ENCODE data around the gene ZNF584.
"Not testable (repeated sequence)": the region's sequence is repeated elsewhere in the genome, so short reads cannot be mapped to it uniquely, and the experiment has no call there.

The ZNF584 gene

DNA sequence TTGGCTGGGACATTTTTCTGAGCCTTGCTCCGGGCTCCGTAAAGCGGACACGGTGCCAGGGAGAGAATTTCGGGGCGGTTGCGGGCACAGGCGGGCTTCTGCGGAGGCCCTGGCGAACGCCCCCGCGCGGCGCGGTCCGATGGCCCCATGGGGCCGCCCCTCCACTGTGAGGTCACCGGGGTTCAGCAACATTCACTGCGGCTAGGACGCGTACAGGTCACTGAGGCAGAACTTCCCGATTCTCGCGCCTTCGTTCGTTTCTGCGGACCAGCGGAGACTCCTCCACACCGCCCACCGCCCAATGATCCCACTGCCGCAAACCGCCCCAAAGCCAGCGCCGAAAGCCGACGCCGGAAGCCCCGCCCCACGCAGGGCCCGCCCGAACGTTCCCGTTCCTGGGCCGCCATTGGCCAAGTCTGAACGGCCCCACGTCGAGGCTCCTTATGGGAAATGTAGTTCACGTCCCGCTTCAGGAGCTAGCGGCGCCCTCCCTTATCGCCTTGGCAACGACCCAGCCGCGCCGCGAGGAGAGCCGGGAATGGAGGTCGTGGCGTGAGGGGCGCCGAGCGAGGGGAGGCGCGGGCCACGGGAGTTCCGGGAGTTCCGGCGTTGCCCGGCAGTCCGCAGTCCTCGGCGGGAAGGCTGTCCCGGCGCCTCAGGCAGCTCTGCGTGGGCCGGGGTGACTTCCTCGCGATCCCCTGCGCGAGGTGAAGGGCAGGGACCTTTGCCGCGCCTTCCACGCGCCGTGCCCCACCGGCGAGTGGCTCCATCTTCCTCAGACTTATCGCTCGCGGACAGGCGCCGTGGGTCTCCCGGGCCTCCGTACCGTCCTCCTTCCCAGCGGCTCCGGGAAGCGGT lies at the start of gene ZNF584:
Gene ZNF584 (plus strand): TSS at position 498 of the 858 bp plus-strand sequence. CDS start 499 bp downstream, outside the sequence.
- peak; percentile 95 to 96 for DNase-seq

DNA sequence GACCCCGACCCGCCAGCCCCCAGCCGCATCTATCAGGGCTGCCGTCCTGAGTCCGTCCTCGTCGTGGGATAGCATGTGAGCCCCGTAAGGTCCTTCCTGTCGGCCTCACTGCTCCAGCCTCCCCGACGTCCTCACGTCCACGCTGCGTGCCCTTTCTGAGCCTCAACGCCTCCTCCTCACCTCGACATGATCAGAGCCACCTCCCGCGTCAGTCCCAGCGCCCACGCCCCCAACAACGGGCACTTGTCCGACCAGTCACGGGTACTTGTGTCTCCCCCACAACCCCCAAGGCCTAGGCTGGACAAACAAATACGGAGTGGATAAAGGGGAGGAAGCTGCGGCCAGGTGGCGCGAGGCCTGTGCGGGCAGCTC lies 46.6 kb upstream of the ZNF584 start:
- DNase-seq, result peak; percentile 59 to 68

DNA sequence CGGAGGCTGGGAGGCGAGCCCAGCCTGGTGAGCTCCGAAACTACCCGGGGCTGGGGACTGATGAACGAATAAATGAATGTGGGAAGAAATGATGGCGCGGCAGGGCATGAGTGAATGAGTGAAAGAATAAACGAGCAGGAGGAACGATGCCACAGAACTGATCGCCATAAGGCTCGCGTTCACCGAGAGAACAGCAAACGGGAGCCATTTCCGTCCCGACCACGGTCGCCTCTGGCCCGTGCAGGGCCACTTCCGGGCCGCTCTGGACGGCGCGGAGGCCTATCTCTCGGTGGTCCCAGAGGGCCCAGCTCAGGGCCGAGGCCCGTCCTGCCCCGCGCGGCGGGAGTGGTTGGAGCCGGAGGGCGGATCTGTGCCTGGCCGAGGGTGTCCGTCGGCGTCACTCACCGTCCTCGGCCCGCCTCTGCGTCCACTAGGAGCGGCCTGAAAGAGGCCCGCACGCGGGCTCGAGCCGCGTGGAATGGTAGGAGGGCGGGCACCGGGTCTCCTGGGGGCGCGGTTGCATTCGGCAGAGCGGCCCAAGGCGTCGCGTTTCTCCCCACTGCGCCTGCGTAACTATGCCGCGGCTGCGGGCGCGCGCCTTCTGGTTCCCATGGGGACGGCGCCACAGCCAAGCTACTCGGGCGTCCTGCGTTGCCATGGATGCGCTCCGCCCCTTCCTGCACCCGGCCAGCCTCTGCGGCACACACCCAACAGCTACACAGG lies 46.0 kb upstream of the ZNF584 start, which contains the start of gene ZNF497:
Gene ZNF497 (minus strand): TSS at position 480 of the 723 bp plus-strand sequence. CDS start 5,116 bp downstream, outside the sequence.
- peak; percentile 98 for DNase-seq

DNA sequence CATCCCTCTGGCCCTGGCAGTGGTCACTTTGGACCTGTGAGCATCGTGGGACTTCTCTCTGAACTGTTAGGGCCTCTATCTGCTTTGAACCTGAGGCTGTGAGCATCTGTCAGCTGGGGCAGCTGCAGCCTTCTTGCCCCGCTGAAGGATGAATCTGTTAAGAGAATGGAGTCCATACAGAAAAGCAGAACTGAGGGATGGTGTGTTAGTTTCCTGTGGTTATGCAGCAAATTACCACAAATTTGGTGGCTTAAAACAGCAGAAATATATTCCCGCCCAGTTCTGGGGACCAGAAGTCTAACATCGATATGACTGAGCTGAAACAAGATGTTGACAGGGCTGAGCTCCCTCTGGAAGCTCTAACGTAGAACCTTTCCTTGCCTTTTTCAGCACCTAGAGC lies 44.3 kb upstream of the ZNF584 start:
- no peak for DNase-seq

DNA sequence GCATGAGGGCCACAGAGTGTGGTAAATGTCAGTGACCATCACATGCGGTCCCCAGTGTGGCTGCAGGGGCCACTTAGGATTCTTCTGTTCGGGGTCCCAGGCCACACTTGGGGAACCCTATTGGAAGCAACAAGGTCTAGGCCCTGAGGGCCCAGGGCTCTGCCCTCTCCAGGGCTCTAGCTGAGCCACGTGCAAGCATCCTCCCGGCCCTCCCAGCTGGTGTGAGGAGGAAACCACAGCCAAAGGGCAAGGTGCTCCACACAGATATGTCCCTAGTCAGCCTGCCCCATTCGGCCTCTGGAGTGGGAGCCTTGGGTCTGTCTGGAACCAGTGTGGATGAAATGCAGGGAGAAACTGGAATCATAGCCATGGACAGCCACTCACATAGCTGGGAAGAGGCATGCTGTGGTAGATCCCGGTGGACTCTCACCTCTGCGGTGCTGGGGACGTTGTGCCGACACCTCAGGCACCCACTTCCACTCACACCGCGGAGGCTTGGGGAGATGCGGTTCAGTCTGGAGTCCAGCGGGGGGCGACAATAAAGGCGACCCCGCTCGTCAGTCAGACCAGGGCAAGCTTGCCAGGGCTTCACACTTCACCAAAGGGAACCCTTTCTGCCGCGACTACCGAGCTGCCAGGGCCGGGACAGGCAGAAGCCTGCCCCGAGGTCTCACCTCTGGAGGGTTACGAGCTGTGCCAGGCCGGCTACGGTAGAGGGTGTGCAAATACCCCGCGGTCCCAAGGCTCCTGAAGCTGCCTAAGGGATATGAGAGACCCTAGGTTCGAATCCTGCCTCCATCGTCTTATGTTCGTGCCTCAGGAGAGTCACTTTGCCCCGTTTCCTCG lies 41.6 kb upstream of the ZNF584 start:
- no peak for DNase-seq

DNA sequence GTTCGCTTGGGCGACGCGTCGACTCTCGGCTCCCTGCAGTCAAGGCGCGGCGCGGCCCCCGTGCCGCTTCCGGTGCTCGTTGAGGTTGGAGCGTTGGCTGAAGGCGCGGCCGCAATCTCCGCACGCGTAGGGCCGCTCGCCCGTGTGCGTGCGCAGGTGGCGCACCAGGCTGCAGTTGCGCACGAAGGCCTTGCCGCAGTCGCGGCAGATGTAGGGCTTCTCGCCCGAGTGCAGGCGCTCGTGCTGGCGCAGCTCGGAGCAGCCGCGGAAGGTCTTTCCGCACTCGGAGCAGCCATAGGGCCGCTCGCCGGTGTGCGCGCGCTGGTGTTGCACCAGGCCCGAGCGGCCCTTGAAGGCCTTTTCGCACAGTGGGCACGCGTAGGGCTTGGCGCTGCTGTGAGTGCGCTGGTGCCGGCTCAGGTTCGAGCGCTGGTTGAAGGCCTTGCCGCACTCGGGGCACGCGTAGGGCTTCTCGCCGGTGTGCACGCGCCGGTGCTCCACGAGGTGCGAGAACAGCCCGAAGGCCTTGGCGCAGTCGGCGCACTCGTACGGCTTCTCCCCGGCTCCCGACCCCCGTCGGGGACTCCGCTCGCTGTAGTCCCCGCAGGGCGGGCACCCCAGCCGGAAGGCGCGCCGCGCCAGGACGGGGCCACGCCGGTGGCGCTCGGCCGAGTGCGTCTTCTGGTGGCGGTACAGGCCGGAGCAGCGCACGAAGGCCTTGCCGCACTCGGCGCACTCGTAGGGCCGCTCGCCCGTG lies 40.6 kb upstream of the ZNF584 start:
- DNase-seq, result no peak

DNA sequence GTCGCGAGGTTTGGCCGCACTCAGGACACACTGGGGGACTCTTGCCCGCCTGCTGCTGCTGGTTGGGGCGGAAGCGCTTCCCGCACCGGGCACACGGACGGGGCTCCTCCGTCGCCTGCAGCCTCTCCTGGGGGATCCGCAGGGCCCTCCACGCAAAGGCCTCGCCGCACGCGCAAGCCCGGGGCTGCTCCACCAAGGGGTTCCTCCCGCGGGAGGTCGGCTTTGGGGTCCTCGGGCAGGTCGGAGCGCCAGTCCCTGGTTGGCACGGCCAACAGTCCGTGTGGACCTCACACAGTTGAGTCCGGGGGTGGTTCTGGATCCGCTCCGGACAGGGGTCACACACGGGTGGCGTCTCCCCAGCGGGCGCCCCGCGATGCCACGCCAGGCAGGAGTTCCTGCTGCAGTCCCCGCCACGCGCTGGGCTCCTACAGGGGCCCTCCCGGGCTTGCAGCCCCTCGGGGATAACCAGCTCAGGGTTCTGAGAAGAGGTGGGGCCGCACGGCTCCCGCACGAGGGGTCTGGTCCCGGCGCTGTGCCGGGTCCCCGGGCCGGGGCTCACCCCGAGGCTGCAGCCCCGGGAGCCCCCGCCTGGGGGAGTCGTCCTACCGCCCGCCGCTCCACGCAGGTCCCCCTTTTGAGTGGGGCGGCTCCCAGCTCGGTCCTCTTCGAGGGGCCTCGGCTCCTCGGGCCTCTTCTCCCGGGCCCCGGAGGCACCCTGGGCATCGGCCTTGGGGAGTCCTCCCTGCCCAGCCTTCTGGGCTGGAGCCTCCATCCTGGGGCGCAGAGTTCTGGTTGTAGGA lies 39.7 kb upstream of the ZNF584 start:
- no peak for DNase-seq

DNA sequence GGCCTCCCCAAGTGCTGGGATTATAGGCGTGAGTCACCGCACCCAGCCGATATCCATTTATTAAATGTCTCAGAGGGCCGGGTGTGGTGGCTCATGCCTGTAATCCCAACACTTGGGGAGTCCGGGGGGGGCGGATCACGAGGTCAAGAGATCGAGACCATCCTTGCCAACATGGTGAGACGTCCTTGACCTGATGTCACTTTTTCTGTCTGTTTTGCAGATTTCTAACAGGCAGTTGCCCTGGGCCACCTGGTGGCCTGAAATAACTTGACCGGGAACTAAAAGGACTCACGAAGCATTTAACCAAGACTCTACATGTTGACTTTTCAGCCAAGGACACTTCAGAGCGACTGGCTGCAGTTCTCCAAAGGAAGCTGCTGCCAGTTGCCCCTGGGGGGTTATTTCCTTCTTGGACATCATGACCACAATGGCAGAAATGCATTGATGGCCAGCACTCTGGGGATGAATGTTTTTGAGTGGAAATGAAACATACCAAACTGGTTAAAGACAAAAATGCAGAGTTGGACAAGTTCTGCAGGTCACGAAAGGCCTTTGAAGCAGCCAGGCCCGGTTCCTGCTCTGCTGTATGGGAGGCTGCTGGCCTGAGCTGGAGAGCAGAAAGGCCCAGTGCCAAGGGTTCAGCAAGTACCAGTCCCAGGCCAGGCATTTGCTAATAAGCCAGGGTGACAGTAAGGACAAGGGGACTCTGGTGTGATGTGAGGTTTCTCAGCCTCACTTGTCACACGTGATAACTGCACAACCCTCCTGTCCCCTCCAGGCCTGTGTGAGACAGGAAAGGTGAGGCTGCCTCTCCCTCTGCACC lies 35.9 kb upstream of the ZNF584 start:
- no peak for DNase-seq

DNA sequence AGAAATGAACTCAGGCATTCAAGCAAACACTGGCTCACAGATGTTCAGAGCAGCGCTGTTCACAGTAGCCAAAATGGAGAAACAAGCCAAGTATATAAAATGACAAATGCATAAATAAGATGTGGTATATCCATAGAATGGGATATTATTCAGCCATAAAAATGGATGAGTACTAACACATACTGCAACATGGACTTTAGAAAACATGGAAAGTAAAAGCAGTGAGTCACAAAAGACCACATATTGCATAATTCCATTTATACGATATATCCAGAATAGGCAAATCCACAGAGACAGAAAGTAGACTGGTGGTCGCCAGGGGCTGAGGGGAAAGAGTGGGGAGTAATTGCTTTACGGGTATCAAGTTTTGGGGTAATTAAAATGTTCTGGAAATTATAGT lies 34.2 kb upstream of the ZNF584 start:
- no peak for DNase-seq

DNA sequence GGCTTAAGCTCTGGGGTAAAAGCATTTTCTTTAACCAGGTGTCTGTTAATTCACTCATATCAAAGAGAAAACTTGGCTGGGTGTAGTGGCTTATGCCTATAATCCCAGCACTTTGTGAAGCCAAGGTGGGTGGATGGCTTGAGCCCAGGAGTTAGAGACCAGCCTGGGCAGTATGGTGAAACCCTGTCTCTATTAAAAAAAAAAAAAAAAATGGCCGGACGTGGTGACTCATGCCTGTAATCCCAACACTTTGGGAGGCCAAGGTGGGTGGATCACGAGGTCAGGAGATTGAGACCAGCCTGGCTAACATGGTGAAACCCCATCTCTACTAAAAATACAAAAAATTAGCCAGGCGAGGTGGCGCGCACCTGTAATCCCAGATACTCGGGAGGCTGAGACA lies 31.7 kb upstream of the ZNF584 start:
- DNase-seq, result not testable (repeated sequence)

DNA sequence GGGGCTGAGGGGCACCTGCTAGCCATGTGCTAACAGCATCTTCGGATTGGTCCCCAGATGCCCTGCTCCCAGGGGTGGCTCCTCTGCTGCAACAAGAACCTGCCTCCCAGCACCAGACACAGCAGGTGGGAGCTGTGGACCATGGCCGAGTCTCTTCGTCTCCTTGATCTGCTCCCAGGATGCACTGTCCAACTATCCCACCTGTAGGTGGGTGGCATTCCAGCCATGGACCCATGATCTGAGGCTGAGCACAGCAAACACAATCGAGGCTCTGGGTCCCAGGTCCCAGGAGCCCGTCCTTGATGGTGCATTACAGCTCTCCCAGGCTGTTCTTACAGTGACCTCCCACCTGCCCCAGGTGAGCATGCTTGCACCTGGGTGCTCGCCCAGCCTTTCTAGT lies 29.2 kb upstream of the ZNF584 start:
- no peak for DNase-seq

DNA sequence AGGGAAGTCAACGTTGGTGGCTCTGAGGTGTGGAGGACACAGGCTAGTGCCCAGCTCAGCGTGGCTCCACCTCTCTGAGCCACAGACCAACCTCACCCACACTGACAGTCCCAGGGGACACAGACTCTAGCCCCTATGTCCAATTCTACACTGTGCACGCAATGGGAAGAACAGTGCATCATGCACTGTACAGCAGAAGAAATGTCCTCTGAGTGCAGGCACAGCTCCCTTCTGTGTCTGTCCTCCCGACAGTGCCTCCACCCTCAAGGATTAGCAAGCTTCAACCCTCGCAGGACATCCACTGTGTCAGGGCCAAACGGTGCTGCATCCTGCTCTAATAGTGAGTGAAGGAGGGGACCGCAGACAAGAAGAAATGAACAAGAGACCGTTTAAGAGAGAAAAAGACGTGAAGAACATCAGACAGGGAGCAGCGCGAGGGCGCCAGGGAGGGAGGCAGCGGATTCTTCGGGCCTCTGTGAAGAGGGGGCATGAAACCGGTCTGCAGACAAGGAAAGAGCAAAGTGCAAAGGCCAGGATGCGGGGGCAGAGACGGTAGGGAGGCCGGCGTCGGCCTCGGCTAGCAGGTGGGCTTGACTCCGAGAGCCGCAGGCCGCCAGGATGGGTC lies 28.3 kb upstream of the ZNF584 start:
- DNase-seq, result peak in 1 of 2 experiments; percentile 28

DNA sequence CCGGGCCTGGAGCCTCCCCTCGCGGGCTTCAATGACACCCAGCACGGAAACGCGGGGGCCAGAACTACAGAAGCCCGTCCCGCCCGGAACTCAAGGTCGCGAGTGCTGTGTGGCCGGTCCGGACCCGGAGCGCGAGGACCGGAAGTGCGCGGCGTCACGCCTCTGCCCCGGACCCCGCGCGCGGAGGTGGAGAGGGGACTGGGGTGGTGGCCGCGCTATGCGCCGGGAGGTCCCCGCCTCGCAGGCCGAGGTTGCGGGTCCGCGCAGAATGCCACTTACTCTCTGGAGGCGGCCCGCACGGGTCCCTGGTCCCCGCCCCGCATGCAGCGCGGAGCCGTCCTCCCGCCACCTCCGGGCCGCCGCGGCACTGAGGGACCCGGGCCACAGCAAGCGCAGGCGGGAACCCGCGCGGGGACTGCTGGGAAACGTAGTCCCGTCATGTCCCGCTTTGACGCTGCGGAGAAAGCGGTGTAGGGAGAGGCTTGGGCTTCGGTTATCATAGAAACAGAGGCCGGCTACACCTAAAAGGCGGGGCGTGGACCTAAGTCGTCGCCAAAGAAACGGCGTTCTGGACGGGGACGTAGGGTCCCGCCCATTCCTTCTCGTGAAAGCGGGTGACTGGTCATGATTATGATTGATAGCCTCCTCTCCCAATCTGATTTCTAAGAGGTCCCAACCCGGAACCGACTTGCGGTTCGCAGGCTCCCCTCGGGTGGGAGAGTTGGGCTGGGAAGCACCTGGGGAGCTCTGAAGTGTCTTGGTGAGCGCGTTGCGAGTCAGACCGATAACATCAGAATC lies 27.6 kb upstream of the ZNF584 start, which contains the start of gene ZNF837:
Gene ZNF837 (minus strand): TSS at position 369 of the 798 bp plus-strand sequence. CDS start 11,698 bp downstream, outside the sequence.
- peak; percentile 95 to 97 for DNase-seq

DNA sequence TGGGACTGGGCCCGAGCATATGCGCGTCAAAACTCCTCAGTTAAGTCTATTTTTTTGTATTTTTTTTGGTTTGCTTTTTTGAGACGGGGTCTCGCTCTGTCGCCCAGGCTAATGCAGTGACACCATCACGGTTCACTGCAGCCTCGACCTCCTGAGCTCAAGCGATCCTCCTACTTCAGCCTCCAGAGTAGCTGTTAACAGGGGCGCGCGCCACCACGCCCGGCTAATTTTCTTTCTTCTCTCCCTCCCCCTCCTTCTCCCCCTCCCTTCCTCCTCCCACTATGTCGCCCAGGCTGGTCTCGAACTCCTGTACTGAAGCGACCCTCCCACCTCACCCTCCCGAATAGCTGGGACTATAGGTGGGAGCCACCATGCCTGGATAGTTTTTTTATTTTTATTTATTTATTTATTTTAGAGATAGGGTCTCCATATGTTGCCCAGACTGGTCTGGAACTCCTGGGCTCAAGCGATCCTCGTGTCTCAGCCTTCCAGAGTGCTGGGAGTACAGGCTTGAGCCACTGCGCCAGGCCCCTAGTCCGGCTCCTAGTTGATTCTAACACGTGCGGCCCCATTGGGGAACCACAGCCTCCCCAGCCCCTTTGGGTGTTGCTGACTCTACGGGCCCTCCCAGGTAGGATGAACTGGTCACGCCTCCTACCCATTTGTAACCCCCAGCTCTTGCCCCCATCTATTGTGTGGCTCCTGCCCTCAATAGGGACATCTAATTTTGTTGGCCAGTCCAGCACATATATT lies 26.8 kb upstream of the ZNF584 start:
- DNase-seq, result no peak

DNA sequence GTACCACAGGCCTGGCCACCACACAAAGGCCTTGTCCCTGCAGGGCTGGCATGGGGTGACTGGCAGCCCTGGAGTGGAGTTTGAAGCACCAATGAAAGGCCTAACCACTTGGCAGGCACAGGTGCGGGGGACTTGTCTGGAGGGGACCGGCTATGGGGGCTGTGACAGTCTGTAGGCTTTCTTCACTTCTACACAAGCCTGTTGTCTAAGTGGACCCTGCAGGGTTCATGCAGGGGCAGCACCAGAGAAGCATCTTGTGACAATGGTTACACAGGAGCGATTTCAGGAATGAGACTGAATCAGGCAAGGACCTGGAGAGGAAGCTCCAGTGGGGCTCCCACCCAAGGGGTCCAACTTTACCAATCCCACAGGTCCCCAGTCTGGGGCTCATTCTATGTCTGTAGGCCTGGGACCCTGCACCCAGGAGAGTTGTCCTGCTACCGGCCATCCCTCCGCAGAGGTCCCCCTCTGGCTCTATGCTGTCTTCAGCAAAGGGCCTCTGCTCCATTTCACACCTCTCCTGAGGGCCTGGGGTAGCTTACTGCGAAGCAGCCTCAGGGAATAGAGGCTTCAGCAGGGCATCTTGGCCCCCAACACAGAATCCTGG lies 25.3 kb upstream of the ZNF584 start:
- no peak for DNase-seq

DNA sequence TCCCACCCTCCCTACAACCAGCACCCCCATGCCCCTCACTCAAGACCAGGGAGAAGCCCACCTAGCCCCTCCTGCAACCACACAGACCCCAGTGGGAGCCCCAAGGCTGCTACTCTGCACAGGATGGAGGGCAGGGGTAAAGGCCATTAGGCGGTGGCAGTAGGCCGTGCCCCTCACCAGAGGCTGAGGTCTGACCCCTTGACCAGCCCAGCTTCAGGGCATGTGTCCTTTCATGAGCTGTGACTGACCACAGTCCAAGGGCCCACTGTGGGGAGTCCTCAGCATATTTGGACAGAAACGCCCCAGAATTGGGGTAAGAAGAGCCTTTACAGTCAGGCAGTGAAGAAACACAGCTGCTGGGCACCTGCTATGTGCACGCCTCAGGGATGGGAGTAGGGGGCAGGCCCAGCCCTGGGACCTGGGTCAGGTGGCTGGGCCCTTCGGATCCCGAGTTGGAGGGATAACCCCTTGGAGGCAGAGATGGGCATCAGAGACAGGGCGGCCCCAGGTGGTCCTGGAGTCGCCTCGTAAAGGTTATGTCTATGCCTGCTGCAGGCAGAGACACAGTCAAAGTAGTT lies 23.0 kb upstream of the ZNF584 start:
- DNase-seq, result no peak

DNA sequence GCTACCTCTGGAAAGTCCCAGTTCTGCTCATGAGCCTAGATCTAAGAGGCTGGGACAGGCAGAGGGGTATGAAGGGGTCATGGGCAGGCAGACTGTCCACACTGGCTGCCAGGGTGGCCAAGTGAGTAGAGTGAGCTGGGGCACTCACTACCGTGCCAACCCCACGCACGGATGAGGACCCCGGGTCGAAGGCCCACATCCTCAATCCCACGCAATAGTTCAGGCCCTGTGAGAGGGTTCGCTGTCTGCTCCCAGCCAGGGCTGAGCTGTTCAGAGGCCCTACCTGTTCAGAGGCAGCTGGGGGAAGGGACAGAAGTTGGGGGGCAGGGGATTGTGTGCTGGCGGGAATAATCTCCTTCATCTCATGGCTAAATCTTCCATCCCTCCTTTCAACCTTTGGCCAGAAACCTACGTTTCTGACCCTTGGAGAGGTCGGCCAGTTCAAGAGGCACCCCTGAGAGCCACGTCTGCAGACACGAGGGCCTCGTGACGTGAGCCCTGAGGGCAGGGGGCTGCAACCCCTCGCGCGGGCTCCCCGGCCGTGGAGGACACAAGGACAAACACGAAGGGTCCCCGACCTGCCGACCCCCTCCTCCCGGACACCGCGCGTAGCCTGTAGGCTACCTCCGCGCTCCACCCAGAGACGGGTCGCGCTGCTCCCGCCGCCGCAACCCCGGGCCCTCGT lies 22.4 kb upstream of the ZNF584 start:
- peak; percentile 46 to 47 for DNase-seq
